GM12878 (cell line): ENCODE results near the gene MIOS. TPM values are rescaled to one million over a fixed set of nuclear protein-coding genes. Genes with fewer than 3 reads are reported as not detected.

Experiments
- ATAC-seq: fragments of 200-7000 bp; cut with Tn5 transposase; 3 replicates; pipeline ENCODE4 v1.9.1; 2020; ENCODE audit warnings: mild to moderate bottlenecking, moderate library complexity
- BruUV-seq: library from RNA; stranded (reverse); fragments of 400-500 nt; replicated peaks from 2 replicates; lab custom pipeline; 2021; lab: Mats Ljungman, UMichigan
- CTCF ChIA-PET: fragments of 300-600 bp; sonication (Branson Sonifier 250); formaldehyde crosslinking; extraction: SDS; loops from one replicate; lab custom pipeline; 2021; ENCODE audit warnings: inconsistent platforms; lab: Yijun Ruan, JAX
- POLR2A ChIA-PET: fragments of 350-600 bp; formaldehyde crosslinking; extraction: SDS; loops from one replicate; lab custom pipeline; 2021; ENCODE audit warnings: inconsistent platforms; lab: Charles Lee
- RAD21 ChIA-PET: fragments of 300-600 bp; sonication (Branson Sonifier 250); formaldehyde crosslinking; loops from one replicate; lab custom pipeline; 2023; ENCODE audit warnings: antibody characterized with exemption; ENCODE audit not compliant: unreplicated experiment; lab: Charles Lee
- SMC1A ChIA-PET: fragments of 300-600 bp; sonication (Branson Sonifier 250); formaldehyde crosslinking; loops from one replicate; lab custom pipeline; 2023; ENCODE audit not compliant: unreplicated experiment, uncharacterized antibody; lab: Charles Lee
- DNase-seq: peaks from one replicate; pipeline ENCODE4 v3.0.0-alpha.2; 2011; ENCODE audit warnings: low read depth, low spot score
- FAIRE-seq: peaks from 3 replicates; lab custom pipeline; 2011; peaks lifted over from hg19 to GRCh38; lab: Jason Lieb, UNC
- H2AFZ ChIP-seq: 2 replicates; pipeline ENCODE4 v1.6.0; 2011; ENCODE audit warnings: low read depth, low read length, control low read depth; ENCODE audit not compliant: control insufficient read depth
- H3K27ac ChIP-seq: 2 replicates; pipeline ENCODE4 v1.5.1; 2011; ENCODE audit warnings: control low read depth; ENCODE audit not compliant: control insufficient read depth, insufficient read depth
- H3K27me3 ChIP-seq, 2 experiments: replicated peaks in 1 of 2; 2 replicates each; pipeline versions ENCODE4 v1.6.0 to v1.6.1; 2011; ENCODE audit warnings: low read length in 1 of 2; ENCODE audit not compliant: control insufficient read depth in 2 of 2, insufficient read depth in 2 of 2
- H3K36me3 ChIP-seq, 2 experiments: 2 replicates each; pipeline ENCODE4 v1.5.1; 2011; ENCODE audit warnings: low read length in 1 of 2; ENCODE audit not compliant: control insufficient read depth in 2 of 2, insufficient read depth in 2 of 2
- H3K4me1 ChIP-seq: 2 replicates; pipeline ENCODE4 v1.6.1; 2011; ENCODE audit warnings: mild to moderate bottlenecking, low read length, moderate library complexity, mixed read lengths; ENCODE audit not compliant: control insufficient read depth, insufficient read depth
- H3K4me2 ChIP-seq: 2 replicates; pipeline ENCODE4 v1.6.0; 2011; ENCODE audit warnings: control low read depth; ENCODE audit not compliant: control insufficient read depth, insufficient read depth
- H3K4me3 ChIP-seq: fragments of 200-600 bp; sonication (generic); 2 replicates; pipeline ENCODE4 v1.5.1; 2016
- H3K79me2 ChIP-seq: 2 replicates; pipeline ENCODE4 v1.6.0; 2011; ENCODE audit warnings: low read length; ENCODE audit not compliant: control insufficient read depth, insufficient read depth
- H3K9ac ChIP-seq: 2 replicates; pipeline ENCODE4 v1.8.0; 2011; ENCODE audit warnings: low read length, control low read depth, mixed read lengths; ENCODE audit not compliant: control insufficient read depth, insufficient read depth
- H3K9me3 ChIP-seq: replicated peaks from 3 replicates; pipeline ENCODE4 v1.5.1; 2011; ENCODE audit warnings: mild to moderate bottlenecking, low read length; ENCODE audit not compliant: control insufficient read depth, insufficient read depth
- H4K20me1 ChIP-seq: 2 replicates; pipeline ENCODE4 v1.6.0; 2011; ENCODE audit not compliant: control insufficient read depth, insufficient read depth
- RB1 ChIP-seq: fragments of 450-650 bp; formaldehyde crosslinking; IDR thresholded peaks from 2 replicates; pipeline ENCODE4 v1.6.1; 2017; ENCODE audit warnings: mild to moderate bottlenecking, borderline replicate concordance
- ZNF622 ChIP-seq: fragments of 450-650 bp; IDR thresholded peaks from 2 replicates; pipeline ENCODE4 v1.6.1; 2017; ENCODE audit warnings: mild to moderate bottlenecking, inconsistent platforms
- WGBS: methylation state at CpG from one replicate; pipeline ENCODE4 v1.1.6; 2016; ENCODE audit warnings: low lambda C conversion rate; ENCODE audit not compliant: insufficient replicate concordance, insufficient coverage; ENCODE audit errors: missing lambda C conversion rate; 5-methylcytosine and 5-hydroxymethylcytosine counted together
- in situ Hi-C: fragments of 300-500 bp; cut with MboI; formaldehyde crosslinking; loops from 9 replicates; pipeline ENCODE4 v1.14.3; 2018; ENCODE audit warnings: mixed read lengths
- intact Hi-C: fragments of 100-400 bp; cut with micrococcal nuclease; formaldehyde crosslinking; loops from one replicate; pipeline ENCODE4 v1.14.2; 2022; ENCODE audit not compliant: unreplicated experiment
- polyA plus RNA-seq, 11 experiments: library from polyadenylated mRNA; depleted of rRNA in 4 of 11; unstranded in 6 of 11; stranded (reverse) in 5 of 11; fragments of >200 nt; fragmentation: Nextera tagmentation in 4 of 11; fragmentation: Illumina TruSeq in 1 of 11; extraction: Ambion mirVana in 4 of 11; extraction: Trizol in 1 of 11; gene quantifications; 1 replicate in 1 of 11; 2 replicates in 10 of 11; pipeline versions ENCODE4 v1.2.1 to v1.2.3, GENCODE V29; 2011 to 2016; ENCODE audit warnings: inconsistent platforms in 2 of 11, missing spikeins in 2 of 11, low read depth in 1 of 11
- total RNA-seq, 4 experiments: library from RNA; depleted of rRNA in 3 of 4; stranded (reverse); fragments of >200 nt in 3 of 4; fragmentation: Illumina TruSeq in 1 of 4; extraction: Trizol in 1 of 4; gene quantifications; 2 replicates each; pipeline versions ENCODE4 v1.2.1 to v1.2.3, GENCODE V29; 2013 to 2021
- TF ChIP-seq, protein P1 (sequence below): IDR thresholded peaks from 2 replicates; pipeline ENCODE4 v1.6.1; 2012; ENCODE audit warnings: low read depth, low read length, improper control_type of control experiment

The MIOS gene
- total and polyA plus RNA-seq, 10 of the 15 experiments (the other 5 are each of a cell fraction or from before 2014, with no cell fraction given): 13.1 to 94.9 (median 54.2) TPM

- TF ChIP-seq RB1: no peak
- TF ChIP-seq ZNF622: no peak
These were observed 27.5 kb upstream of the MIOS start (continued) for GRCh38 chr7:7539152-7539551.

- Histone ChIP-seq H3K9me3 (no peaks in the 10 kb centered on the region), H4K20me1 (no peaks in the 10 kb centered on the region), H3K9ac (no peak overlapping the region), H3K4me3 (no peak overlapping the region), H2AFZ (no peak overlapping the region), H3K4me2 (no peak overlapping the region), H3K36me3 (no peaks in the 10 kb centered on the region), H3K27ac (no peak overlapping the region), H3K27me3 (no peaks in the 10 kb centered on the region), H3K4me1 (no peaks in the 10 kb centered on the region), H3K79me2 (no peaks in the 10 kb centered on the region)
- ChIA-PET SMC1A (interaction anchor here (1.3 to 4.2 kb wide), 2 partner anchors 358 to 433 kb away, joined by 3 to 23 read pairs; partner anchors contain the start of gene C1GALT1), RAD21 (interaction anchor here (2.9 kb wide), 1 partner anchor 436 kb away, joined by 11 read pairs; no protein-coding TSS in a partner anchor), POLR2A (no interaction called here), CTCF (interaction anchor here (1.6 kb wide), 1 partner anchor 434 kb away, joined by 4 read pairs; no protein-coding TSS in a partner anchor)
- ATAC-seq (no peak), DNase-seq (no peak), FAIRE-seq (no peak)
- intact Hi-C loops: loop anchor here (2.0 to 10.0 kb wide), 4 partner anchors 115 to 575 kb away; partner anchors contain the start of gene C1GALT1
- BruUV-seq: no TSS peak
- TF ChIP-seq, protein P1, sequence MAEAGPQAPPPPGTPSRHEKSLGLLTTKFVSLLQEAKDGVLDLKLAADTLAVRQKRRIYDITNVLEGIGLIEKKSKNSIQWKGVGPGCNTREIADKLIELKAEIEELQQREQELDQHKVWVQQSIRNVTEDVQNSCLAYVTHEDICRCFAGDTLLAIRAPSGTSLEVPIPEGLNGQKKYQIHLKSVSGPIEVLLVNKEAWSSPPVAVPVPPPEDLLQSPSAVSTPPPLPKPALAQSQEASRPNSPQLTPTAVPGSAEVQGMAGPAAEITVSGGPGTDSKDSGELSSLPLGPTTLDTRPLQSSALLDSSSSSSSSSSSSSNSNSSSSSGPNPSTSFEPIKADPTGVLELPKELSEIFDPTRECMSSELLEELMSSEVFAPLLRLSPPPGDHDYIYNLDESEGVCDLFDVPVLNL: no peak
- WGBS: 30% methylated on average over 4 of the region's 4 CpGs
- in situ Hi-C loops: loop anchor here (5.0 to 10.0 kb wide), 2 partner anchors 437 to 585 kb away; no protein-coding TSS in a partner anchor
These were observed 27.0 kb upstream of the MIOS start for GRCh38 chr7:7539711-7540110.
